AG04449 (cell line): Measurements from ENCODE around the gene DBH.

ENCODE experiments used
- CTCF ChIA-PET: fragments of 350-600 bp; formaldehyde crosslinking; extraction: SDS; loops from one replicate; lab custom pipeline; 2021; ENCODE audit warnings: antibody characterized with exemption; lab: Yijun Ruan, JAX
- POLR2A ChIA-PET: fragments of 400-600, 350-600 bp; formaldehyde crosslinking; extraction: SDS; loops from one replicate; lab custom pipeline; 2020; ENCODE audit warnings: antibody characterized with exemption, inconsistent platforms; lab: Yijun Ruan, JAX
- DNase-seq: peaks from one replicate; pipeline ENCODE4 v3.0.0-alpha.2; 2010; ENCODE audit warnings: low read depth, low spot score
- H3K4me3 ChIP-seq: 2 replicates; pipeline ENCODE4 v1.5.1; 2011; ENCODE audit warnings: low read depth, mild to moderate bottlenecking, control low read depth, low read length
- TF ChIP-seq, protein P1 (sequence below): IDR thresholded peaks from one replicate; pipeline ENCODE4 v1.5.1; 2011; ENCODE audit warnings: mild to moderate bottlenecking, moderate library complexity, low read length, control low read depth, inconsistent platforms; ENCODE audit not compliant: insufficient read depth; ENCODE audit errors: missing control alignments

DBH gene

DNA sequence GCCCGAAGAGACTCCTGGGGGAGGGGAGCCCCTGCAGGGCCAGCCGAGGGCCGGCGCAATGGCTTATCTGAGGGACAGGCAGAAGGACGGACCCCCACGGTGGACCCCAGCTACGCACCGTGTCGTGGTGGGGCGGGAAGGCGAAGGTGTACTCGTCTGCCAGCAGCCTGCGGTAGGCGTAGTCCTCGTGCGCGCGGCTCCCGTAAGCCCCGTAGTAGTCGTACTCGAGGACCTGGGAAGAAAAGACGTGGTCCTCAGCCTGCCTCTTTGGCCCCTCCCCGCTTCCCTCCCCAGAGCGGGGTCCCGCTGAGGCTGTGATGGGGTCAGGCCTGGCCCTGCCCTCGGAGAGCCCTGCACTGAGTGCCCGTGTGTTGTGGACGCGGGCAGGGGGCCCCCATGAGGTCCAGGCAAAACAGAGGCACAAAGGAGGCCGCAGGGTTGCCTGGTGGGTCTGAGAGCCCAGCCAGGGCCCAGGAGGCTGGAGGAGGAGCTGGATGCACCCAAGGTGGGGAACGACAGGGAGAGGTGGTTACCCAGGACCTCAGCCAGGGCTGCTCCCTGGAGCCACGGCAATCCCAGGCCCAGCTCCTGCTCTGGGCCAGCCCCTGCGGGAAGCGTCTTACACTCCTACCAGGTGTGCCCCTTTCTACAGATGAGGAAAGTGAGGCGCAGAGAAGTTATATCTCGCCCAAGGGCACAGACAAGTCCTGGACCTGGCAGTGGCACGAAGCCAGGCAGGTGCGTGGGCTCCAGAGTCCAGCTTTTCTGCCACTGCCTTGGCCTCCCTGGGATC is 66.8 kb downstream of the DBH start:
- TF ChIP-seq, protein P1, sequence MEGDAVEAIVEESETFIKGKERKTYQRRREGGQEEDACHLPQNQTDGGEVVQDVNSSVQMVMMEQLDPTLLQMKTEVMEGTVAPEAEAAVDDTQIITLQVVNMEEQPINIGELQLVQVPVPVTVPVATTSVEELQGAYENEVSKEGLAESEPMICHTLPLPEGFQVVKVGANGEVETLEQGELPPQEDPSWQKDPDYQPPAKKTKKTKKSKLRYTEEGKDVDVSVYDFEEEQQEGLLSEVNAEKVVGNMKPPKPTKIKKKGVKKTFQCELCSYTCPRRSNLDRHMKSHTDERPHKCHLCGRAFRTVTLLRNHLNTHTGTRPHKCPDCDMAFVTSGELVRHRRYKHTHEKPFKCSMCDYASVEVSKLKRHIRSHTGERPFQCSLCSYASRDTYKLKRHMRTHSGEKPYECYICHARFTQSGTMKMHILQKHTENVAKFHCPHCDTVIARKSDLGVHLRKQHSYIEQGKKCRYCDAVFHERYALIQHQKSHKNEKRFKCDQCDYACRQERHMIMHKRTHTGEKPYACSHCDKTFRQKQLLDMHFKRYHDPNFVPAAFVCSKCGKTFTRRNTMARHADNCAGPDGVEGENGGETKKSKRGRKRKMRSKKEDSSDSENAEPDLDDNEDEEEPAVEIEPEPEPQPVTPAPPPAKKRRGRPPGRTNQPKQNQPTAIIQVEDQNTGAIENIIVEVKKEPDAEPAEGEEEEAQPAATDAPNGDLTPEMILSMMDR: no peak
- no peak for DNase-seq
- POLR2A ChIA-PET: no interaction called here
- CTCF ChIA-PET: interaction anchor here (1.2 kb wide), 1 partner anchor 24 kb away, joined by 3 read pairs; no protein-coding TSS in a partner anchor
- no peak overlapping the region; the same call in 1 of the 2 replicates for H3K4me3 ChIP-seq

DNA sequence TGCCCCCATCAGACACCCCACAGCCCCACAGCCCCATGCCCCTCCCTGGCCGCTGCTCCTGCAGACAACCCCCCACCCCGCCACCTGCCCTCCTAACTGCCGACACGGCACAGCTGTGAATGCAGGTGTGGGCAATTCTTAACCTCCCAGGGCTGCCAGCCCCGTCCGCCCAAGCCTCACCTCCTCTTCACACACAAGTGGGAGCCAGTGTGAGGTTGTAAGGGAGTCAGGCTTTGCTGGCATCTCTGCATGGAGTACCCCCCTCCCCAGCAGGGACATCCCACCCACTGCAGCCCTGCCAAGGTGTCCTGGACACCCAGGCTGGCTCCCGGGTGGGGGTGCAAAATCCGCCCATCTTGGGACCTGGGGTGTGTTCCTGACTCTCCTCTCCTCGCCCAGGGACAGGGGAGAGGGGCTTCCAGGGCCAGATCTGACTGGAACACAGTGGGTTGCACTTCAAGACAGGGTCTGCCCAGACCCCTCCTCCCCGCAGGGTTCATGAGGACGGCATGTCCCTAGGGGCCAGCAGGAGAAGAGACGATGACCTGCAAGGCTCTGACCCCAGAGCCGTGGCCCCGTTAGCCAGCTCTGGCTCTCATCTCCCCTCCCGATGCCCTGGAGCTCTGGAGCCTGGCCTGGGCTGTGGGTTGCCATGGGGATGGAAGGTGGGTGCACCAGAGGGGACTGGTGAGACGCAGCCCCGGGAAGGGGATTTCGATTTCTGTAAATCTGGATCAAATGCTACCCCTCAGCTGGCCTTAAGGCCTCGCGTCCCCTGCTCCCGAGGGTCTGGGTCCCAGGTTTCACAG is 67.6 kb downstream of the DBH start:
- CTCF ChIA-PET: no interaction called here
- TF ChIP-seq, protein P1: no peak
- POLR2A ChIA-PET: no interaction called here

DNA sequence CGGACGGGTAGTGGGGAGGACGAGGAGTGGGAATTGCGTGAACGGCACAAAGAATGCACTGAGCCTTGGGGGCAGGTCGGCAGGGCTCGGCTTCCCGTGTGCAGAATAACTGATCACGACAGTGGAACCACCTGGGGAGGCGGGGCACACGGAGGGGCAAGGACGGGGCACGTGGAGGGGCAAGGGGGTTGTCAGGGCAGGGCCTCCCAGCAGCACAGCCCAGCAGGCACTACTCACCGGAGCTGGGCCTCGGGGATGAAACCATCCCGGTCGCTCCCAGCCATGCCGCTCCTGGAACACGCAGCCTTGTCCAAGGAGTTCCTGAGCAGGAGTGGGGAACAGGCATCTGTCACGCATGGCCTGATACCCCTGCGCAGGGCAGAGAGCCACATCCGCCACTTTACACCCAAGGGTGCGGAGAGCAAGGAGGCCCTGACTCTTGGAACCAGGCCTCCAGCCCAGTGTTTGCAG is 68.6 kb downstream of the DBH start:
- TF ChIP-seq, protein P1: no peak
- POLR2A ChIA-PET: no interaction called here
- H3K4me3 ChIP-seq: no peak overlapping the region
- DNase-seq: no peak
- CTCF ChIA-PET: no interaction called here

More for the DNA sequence above, 67.6 kb downstream of the DBH start:
- H3K4me3 ChIP-seq: no peak overlapping the region
- DNase-seq: no peak

DNA sequence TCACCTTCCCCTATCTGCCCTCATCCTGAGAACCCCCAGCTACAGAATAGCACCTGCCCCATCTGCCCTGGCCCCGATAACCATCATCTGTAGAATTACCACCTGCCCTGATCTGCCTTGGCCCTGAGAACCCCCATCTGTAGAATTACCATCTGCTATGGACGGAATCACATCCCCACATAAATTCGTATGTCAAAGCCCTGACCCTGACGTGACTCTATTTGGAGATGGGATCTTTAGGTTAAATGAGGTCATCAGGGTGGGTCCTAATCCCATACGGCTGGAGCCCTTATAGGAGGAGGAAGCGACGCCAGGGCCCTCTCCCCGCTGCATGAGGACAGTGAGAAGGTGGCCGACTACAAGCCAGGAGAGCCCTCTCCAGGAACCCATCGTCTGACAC is 69.4 kb downstream of the DBH start:
- H3K4me3 ChIP-seq: no peak overlapping the region
- ChIA-PET POLR2A (no interaction called here), CTCF (interaction anchor here (1.2 kb wide), 1 partner anchor 37 kb away, joined by 4 read pairs; no protein-coding TSS in a partner anchor)
- no peak for DNase-seq
- TF ChIP-seq, protein P1: no peak

DNA sequence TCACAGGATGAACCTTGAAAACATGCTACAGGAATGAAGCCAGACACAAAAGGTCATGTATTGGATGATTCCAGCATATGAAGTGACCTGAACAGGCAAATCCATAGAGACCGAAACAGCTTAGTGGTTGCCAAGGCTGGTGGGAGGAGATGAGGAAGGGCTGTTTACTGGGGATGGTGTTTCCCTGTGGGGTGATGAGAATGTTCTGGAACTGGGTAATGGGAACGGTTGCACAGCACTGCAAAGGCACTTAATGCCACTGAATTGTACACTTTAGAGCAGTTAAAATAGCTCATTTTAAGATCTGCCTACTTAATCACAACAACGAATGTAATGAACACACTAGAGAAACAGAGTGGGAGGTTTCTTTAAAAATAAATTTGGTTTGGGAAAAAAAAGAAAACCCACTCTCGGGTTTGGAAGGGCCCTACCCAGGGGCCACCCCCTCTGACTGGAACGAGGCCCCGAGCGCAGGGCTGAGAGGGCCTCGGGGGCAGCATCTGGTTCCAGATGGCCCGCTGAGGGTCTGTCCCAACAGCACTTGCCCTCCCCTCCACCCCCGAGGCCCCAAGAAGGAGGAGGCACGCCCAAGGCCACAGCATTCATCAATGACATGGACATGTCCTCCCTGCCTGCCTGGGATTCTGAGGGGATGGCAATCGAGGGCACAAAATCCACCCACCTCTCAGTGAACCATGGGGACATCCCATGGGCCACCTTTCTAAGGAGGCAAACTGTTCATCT is 70.3 kb downstream of the DBH start:
- TF ChIP-seq, protein P1: no peak
- no peak overlapping the region for H3K4me3 ChIP-seq
- POLR2A ChIA-PET: no interaction called here
- CTCF ChIA-PET: interaction anchor here (1.2 kb wide), 1 partner anchor 36 kb away, joined by 4 read pairs; no protein-coding TSS in a partner anchor
- no peak for DNase-seq
